Subcutaneous adipose tissue (tissue), 4 donors: Measurements from ENCODE around the gene CCR3. TPM values are rescaled to one million over a fixed set of nuclear protein-coding genes. Genes with fewer than 3 reads are reported as not detected.

ENCODE experiments used
- total RNA-seq, 4 donors: library from RNA; depleted of rRNA; stranded (reverse); fragments of >200 nt; gene quantifications; one replicate each; pipeline ENCODE4 v1.1.0, GENCODE V29; 2016
- TF ChIP-seq, protein P1 (sequence below): fragments of 450-650 bp; IDR thresholded peaks from one replicate; pipeline ENCODE4 v1.5.1; 2016; ENCODE audit warnings: low read depth, mild to moderate bottlenecking, control low read depth, antibody characterized with exemption, moderate library complexity

Gene CCR3
- total RNA-seq, 4 donors from 2014 or later, result not detected

DNA sequence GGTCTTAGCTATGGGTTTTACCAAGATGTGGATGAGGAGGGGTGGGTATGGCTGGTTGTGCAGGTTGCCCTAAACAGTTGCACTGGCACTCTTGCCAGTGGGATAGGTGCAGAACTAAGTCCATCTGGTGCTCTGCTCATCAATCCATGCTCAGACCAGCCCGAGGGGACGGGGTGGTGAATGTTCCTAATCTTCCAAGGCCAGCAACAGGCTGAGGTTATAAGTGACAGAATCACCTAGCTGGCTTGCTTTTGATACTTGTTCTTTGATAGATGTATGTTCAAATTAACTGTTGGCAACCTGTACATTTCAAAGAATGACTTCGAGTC, 58.2 kb downstream of the CCR3 start:
- TF ChIP-seq, protein P1, sequence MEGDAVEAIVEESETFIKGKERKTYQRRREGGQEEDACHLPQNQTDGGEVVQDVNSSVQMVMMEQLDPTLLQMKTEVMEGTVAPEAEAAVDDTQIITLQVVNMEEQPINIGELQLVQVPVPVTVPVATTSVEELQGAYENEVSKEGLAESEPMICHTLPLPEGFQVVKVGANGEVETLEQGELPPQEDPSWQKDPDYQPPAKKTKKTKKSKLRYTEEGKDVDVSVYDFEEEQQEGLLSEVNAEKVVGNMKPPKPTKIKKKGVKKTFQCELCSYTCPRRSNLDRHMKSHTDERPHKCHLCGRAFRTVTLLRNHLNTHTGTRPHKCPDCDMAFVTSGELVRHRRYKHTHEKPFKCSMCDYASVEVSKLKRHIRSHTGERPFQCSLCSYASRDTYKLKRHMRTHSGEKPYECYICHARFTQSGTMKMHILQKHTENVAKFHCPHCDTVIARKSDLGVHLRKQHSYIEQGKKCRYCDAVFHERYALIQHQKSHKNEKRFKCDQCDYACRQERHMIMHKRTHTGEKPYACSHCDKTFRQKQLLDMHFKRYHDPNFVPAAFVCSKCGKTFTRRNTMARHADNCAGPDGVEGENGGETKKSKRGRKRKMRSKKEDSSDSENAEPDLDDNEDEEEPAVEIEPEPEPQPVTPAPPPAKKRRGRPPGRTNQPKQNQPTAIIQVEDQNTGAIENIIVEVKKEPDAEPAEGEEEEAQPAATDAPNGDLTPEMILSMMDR, result no peak

DNA sequence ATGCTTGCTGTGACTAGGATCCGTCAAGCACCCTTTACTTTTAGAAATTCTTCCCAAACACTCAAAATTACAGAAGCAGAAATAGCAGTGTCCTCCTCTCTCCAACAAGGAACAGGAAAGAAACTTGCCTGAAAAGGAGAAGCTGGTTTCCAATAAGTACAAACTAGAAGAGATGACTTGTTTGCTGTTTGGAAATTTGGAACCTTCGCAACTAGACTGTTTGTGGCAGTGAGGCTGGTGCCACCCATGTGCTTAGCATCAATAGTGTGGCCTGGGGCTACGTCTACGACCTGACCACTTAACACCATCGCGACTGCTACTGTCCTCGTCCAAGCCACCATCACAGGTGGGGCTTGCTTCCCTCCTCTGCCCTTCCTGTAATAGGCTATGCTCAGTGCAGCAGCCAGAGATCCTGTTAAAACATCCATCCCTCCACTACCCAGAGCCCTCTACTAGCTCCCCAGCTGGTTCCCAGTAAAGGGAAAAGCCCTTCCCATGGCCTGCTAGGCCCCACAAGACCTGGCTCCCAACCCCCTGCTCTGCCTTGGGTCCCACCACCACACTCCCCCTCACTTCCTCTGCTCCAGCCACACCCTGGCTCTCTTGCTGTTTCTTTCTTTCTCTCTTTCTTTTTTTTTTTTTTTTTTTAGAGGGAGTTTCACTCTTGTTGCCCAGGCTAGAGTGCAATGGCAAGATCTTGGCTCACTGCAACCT, 59.0 kb downstream of the CCR3 start:
- TF ChIP-seq, protein P1, result no peak

DNA sequence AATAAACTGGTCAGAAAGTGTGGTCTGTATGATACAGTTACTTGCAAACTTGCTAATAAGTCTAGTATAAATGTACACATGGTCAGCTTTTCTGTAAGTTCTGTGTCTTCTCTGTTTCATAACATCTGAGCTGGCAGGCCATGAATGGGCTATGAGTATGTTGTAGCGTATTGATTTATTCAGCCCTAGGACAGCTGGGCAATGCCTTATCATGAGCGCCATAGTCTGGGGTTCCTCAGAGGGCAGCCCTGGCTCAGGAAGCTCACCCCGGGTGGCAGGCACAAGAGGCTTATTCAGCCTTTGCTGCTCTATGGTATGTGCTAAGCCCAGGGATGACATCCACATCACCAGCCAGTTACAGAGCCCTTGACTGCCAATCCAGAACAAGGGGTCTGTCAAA, 61.0 kb downstream of the CCR3 start:
- TF ChIP-seq, protein P1, result no peak

DNA sequence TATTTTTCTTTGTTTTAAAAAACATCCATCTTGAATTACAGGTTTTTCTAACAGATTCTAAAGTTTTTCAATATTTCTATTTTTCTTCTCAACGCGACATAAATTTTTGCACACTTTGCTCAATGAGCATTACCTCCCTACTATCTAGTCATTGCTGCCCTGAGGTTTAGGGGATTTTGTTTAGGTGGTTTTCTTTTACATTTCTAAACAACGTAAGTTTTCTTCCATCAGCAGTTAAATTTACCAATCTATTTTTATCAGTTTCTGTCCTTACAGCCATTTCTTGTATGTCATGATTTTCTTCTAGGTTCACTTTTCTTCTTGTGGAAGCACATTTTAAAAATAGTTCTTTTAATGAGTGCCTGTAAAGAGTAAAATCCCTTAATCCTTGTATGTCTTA, 62.5 kb downstream of the CCR3 start:
- TF ChIP-seq, protein P1, result no peak

DNA sequence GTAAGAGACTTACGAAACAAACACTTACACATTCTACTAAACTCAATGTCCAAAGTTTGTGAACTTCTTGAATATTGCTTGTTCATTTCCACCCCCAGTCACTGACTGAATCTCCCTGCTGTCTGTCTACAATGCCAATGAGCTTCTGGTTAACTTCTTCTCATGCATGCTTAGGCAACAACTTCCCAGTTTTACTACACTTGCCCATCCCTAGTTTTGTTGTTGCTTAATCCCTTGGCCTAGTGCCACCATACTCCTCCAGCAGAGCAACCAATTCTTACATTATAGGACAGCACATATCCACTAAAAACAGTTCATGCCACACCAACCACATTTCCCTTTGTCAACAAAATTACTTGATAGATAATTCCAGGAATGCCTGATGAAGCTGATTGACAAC, 70.7 kb downstream of the CCR3 start:
- TF ChIP-seq, protein P1, result no peak

DNA sequence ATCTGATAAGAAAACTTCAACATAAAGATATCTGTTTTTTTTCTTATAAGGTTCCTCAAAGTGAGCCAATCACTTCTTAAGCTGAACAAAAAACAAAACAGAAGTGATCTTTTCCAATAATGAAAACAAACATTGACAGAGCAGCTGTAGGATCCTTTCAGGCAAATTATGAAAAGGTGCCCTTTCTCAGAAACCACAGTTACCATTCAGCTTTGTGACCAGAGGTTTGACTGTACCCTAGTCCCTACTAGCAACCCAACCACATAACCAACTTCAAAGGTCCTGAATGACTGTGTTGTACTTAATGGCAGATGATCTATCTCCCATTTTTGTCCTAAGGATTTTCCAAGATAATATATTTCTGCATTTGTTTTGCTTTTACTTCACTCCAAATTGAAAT, 72.3 kb downstream of the CCR3 start:
- TF ChIP-seq, protein P1, result no peak

DNA sequence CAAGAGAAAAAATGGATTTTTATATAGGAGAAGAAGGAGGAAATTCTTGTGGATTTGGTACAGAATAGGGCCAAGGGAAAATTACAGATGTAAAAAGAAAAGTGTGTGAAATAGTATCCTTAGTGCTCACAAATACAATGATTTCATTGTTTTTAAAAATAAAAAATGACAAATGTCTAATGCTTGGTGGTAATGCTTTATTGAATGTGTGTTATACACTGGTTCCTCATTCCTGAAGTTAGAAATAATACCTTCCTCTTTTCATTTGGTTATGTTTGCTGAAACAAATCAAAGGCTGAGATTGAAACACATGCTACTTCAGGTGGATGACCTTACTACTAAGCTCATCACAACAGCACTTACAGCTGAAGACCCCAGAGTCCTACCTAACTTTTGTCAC, 73.9 kb downstream of the CCR3 start:
- TF ChIP-seq, protein P1, result no peak

Other genes starting within 250 kb of the CCR3 start
- gene FYCO1, start 246.6 kb upstream of the CCR3 start, total RNA-seq, result 10 to 100 TPM; 36.7 to 46.7 (median 43.6) TPM
- not detected for gene XCR1, start 215.0 kb upstream of the CCR3 start, total RNA-seq
- 10 to 100 TPM in 3 of 4 donors, 1 to 10 TPM in 1; 8.7 to 81.9 (median 20.1) TPM for gene CCR1, start 34.1 kb upstream of the CCR3 start, total RNA-seq
- 1 to 10 TPM; 1.3 to 3.4 (median 1.8) TPM for gene CCR2, start 111.7 kb downstream of the CCR3 start, total RNA-seq
- gene CCR5, start 128.5 kb downstream of the CCR3 start, total RNA-seq, result 10 to 100 TPM in 1 of 4 donors, under 1 TPM in 1, not detected in 2; 0.88 to 11.0 TPM
- 10 to 100 TPM in 2 of 4 donors, 1 to 10 TPM in 2; 4.1 to 27.2 (median 17.0) TPM for gene CCRL2, start 164.8 kb downstream of the CCR3 start, total RNA-seq
- 10 to 100 TPM in 2 of 4 donors, 1 to 10 TPM in 2; 1.2 to 17.9 (median 7.2) TPM for gene LTF, start 222.4 kb downstream of the CCR3 start, total RNA-seq